Spleen (tissue), 7 donors: ENCODE measurements around the gene OXER1.

ENCODE experiments used
- POLR2A ChIP-seq, 3 donors: fragments of 450-650 bp; IDR thresholded peaks; one replicate each; pipeline ENCODE4 v1.5.1; 2017; ENCODE audit warnings: antibody characterized with exemption in 3 of 3, mild to moderate bottlenecking in 1 of 3
- POLR2AphosphoS5 ChIP-seq, 3 donors: sonication (generic); formaldehyde crosslinking; IDR thresholded peaks; one replicate each; pipeline ENCODE4 v1.5.1; 2017; ENCODE audit warnings: antibody characterized with exemption in 3 of 3
- TF ChIP-seq, protein P1 (sequence below), 11 experiments: fragments of 200-600 bp in 7 of 11; fragments of 450-650 bp in 4 of 11; sonication (generic) in 4 of 11; IDR thresholded peaks in 8 of 11; conservative IDR thresholded peaks in 3 of 11; 1 replicate in 7 of 11; 2 replicates in 4 of 11; pipeline versions ENCODE4 v1.4.0 to v1.8.0; 2016 to 2021; ENCODE audit warnings: antibody characterized with exemption in 11 of 11, inconsistent platforms in 4 of 11, mild to moderate bottlenecking in 1 of 11
- donor health status: DM: no; HTN: no; CAD: no; lungs with moderate emphysema.
- donor health status: DM: no; HTN: no; CAD: no.
- donor health status: DM: no; HTN: no; CAD: no.

DNA sequence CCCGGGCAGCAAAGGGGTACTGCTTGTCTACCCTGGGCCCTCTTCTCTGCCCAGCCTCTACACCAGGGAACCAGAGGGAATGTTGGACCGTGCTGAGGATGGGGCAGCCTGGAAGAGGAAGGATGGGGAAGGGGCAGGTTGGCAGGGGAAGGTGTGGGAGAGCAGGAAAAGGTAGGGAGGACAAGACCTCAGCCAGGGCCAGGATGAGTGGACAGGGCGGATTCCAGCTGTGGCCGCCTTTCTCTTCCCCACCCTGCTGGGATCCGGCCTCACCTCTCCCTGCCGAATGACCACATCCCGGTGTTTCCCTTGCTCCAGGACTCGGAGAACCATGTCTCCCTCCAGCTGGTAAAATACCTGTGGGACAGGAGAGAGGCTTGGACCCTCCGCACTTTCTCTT lies 19.6 kb upstream of the OXER1 start:
- TF ChIP-seq, protein P1, sequence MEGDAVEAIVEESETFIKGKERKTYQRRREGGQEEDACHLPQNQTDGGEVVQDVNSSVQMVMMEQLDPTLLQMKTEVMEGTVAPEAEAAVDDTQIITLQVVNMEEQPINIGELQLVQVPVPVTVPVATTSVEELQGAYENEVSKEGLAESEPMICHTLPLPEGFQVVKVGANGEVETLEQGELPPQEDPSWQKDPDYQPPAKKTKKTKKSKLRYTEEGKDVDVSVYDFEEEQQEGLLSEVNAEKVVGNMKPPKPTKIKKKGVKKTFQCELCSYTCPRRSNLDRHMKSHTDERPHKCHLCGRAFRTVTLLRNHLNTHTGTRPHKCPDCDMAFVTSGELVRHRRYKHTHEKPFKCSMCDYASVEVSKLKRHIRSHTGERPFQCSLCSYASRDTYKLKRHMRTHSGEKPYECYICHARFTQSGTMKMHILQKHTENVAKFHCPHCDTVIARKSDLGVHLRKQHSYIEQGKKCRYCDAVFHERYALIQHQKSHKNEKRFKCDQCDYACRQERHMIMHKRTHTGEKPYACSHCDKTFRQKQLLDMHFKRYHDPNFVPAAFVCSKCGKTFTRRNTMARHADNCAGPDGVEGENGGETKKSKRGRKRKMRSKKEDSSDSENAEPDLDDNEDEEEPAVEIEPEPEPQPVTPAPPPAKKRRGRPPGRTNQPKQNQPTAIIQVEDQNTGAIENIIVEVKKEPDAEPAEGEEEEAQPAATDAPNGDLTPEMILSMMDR (IDR thresholded peaks at IDR 0.05 in 8 of 11, conservative IDR thresholded peaks at IDR 0.05 in 3 of 11) = no peak
- TF ChIP-seq POLR2A (IDR thresholded peaks at IDR 0.05) (no peak), POLR2AphosphoS5 (IDR thresholded peaks at IDR 0.05) (no peak)
